Measurements from ENCODE around the gene WLS. TPM values are rescaled to one million over a fixed set of nuclear protein-coding genes. Genes with fewer than 3 reads are reported as not detected.

Gene WLS
- total and polyA plus RNA-seq, 12 donors, result 31.7 to 123 (median 101) TPM

DNA sequence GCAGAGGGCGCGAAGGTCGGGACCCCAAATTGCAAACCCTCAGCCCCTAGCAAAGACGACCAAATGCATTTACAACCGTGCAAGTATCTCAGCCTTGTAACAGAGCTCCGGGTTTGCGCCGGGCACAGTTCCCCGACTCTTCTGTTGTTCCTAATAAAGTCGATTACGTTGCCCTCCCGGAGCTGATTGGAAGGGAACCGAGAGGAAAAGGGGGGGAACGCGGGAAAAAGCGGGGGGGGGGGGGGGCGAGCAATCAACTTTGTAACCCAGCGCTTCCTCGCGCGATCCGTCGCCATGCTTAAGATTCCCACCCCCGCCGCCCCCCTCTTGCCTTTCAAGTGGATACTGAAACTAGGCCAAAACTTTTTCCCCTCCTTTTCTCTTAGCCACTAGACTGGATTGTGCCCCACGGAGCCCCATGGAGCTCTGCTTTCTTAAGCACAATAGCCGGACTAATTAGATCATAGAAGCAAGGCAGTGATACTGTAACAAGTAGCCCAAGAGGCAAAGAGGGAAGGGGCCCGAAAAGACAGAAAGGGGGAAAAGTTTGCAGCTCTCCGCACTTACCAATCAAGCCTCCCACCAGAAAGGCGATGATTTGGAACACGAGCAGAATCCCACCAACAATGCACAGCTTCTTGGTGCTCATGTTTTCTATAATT, 565 bp downstream of the WLS start:
- intact Hi-C loops (cut with DNase I), result loop anchor here in 9 of 10 donors (2.0 to 10.0 kb wide), 16 partner anchors 39 to 384 kb away; no protein-coding TSS in a partner anchor
- peak overlapping the region; percentile 70 to 91 (median 82) for H3K4me3 ChIP-seq
- ATAC-seq (peak; percentile 50 to 74 (median 70)), DNase-seq (peak; percentile 48 to 66)
- peaks cover 0 to 4% (median 0%) of the 10 kb centered on the region in 9 donors for H3K36me3 ChIP-seq
- H3K27me3 ChIP-seq, result peaks cover 0 to 13% (median 0%) of the 10 kb centered on the region in 7 donors
- 0 to 2% methylated on average over 26 to 31 of the region's 31 CpGs for WGBS, 2 donors
- peak overlapping the region; percentile 41 to 89 (median 87) for H3K27ac ChIP-seq
- TF ChIP-seq, protein P1, sequence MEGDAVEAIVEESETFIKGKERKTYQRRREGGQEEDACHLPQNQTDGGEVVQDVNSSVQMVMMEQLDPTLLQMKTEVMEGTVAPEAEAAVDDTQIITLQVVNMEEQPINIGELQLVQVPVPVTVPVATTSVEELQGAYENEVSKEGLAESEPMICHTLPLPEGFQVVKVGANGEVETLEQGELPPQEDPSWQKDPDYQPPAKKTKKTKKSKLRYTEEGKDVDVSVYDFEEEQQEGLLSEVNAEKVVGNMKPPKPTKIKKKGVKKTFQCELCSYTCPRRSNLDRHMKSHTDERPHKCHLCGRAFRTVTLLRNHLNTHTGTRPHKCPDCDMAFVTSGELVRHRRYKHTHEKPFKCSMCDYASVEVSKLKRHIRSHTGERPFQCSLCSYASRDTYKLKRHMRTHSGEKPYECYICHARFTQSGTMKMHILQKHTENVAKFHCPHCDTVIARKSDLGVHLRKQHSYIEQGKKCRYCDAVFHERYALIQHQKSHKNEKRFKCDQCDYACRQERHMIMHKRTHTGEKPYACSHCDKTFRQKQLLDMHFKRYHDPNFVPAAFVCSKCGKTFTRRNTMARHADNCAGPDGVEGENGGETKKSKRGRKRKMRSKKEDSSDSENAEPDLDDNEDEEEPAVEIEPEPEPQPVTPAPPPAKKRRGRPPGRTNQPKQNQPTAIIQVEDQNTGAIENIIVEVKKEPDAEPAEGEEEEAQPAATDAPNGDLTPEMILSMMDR (IDR thresholded peaks at IDR 0.05), result no peak
- peaks cover 0 to 39% (median 27%) of the 10 kb centered on the region in 9 donors for H3K4me1 ChIP-seq
- no peaks in the 10 kb centered on the region for H3K9me3 ChIP-seq

DNA sequence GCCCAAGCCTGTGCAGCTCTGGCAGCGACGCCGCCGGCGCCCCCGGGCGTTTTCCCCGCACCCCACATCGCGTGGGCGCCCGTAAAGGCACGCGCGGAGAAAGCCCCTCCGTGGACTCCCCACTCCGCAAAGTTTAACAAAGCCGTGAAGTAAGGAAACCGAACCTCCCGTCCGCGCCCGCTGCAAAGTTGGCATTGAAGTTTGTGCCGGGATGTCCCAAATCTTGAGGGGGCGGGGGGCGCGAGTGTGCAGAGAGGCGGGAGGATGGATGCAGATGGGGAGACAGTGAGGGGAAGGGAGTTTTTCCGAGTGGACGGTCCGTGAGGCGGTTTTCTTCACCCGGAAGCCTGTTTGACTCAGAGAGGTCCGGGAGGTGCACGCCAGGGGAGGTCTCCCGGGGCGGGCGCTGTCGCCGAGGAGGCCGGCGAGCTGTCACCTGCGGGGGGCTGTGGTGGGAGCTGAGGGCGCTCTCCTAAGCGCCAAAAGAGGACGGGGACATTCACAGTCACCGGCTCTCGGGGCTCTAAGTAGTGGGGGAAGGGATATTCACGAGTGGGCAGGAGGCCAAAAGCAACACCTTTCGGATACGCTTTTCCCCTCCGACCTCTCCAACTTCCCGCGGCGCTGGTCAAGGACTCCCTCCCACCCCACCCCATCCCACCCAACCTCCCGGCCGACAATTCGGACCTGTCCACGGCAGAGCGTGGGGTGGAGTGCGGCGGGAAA, 1.3 kb downstream of the WLS start:
- Histone ChIP-seq H3K27ac (peak overlapping the region; percentile 41 to 89 (median 87)), H3K27me3 (peaks cover 0 to 13% (median 0%) of the 10 kb centered on the region in 7 donors), H3K4me1 (peaks cover 0 to 39% (median 27%) of the 10 kb centered on the region in 9 donors), H3K4me3 (peak overlapping the region; percentile 70 to 91 (median 82)), H3K9me3 (no peaks in the 10 kb centered on the region), H3K36me3 (peaks cover 0 to 5% (median 0%) of the 10 kb centered on the region in 9 donors)
- ATAC-seq (peak; percentile 6 to 71 (median 42)), DNase-seq (peak; percentile 30 to 38)
- TF ChIP-seq, protein P1 (IDR thresholded peaks at IDR 0.05), result no peak
- intact Hi-C loops (cut with DNase I), result loop anchor here in 8 of 10 donors (5.0 to 10.0 kb wide), 15 partner anchors 39 to 384 kb away; no protein-coding TSS in a partner anchor
- 0 to 1% methylated on average over 62 of the region's 62 CpGs for whole genome bisulfite sequencing, 2 donors

GRCh38 chr1:68230484-68230802, 1.9 kb downstream of the WLS start:
- H3K27me3 ChIP-seq, result peaks cover 0 to 13% (median 0%) of the 10 kb centered on the region in 7 donors
- no peaks in the 10 kb centered on the region for H3K9me3 ChIP-seq
- ATAC-seq (no peak), DNase-seq (peak in 1 of 2 donors; percentile 21)
- H3K4me1 ChIP-seq, result peaks cover 0 to 39% (median 27%) of the 10 kb centered on the region in 9 donors
- TF ChIP-seq, protein P1 (IDR thresholded peaks at IDR 0.05), result no peak
- peaks cover 0 to 5% (median 0%) of the 10 kb centered on the region in 9 donors for H3K36me3 ChIP-seq
- H3K4me3 ChIP-seq, result peak overlapping the region in 9 of 10 donors; percentile 70 to 91 (median 85)
- peak overlapping the region in 9 of 10 donors; percentile 71 to 89 (median 87) for H3K27ac ChIP-seq
- WGBS, 2 donors, result 12 to 13% methylated on average over 7 of the region's 7 CpGs
- intact Hi-C loops (cut with DNase I), result loop anchor here in 8 of 10 donors (5.0 to 10.0 kb wide), 15 partner anchors 38 to 383 kb away; no protein-coding TSS in a partner anchor
